ENCODE measurements around the gene HMCN1.

GRCh38 chr1:186076006-186076405, 341.8 kb downstream of the HMCN1 start:
- no peak for TF ChIP-seq POLR2A (IDR thresholded peaks at IDR 0.05; ENCODE audit: extremely low read depth, insufficient read length)
- TF ChIP-seq, protein P1, sequence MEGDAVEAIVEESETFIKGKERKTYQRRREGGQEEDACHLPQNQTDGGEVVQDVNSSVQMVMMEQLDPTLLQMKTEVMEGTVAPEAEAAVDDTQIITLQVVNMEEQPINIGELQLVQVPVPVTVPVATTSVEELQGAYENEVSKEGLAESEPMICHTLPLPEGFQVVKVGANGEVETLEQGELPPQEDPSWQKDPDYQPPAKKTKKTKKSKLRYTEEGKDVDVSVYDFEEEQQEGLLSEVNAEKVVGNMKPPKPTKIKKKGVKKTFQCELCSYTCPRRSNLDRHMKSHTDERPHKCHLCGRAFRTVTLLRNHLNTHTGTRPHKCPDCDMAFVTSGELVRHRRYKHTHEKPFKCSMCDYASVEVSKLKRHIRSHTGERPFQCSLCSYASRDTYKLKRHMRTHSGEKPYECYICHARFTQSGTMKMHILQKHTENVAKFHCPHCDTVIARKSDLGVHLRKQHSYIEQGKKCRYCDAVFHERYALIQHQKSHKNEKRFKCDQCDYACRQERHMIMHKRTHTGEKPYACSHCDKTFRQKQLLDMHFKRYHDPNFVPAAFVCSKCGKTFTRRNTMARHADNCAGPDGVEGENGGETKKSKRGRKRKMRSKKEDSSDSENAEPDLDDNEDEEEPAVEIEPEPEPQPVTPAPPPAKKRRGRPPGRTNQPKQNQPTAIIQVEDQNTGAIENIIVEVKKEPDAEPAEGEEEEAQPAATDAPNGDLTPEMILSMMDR (IDR thresholded peaks at IDR 0.05; ENCODE audit: low read depth, low read length): no peak
